H9 (cell line): ENCODE data around the gene MLC1. TPM values are rescaled to one million over a fixed set of nuclear protein-coding genes. Genes with fewer than 3 reads are reported as not detected.

Source experiments
- DNase-seq: peaks from one replicate; pipeline ENCODE4 v3.0.0-alpha.2; 2017
- H2AFZ ChIP-seq: one replicate; pipeline ENCODE4 v1.6.1; 2013; ENCODE audit warnings: mild to moderate bottlenecking, low read length, control low read depth, moderate library complexity
- H2AK5ac ChIP-seq: 2 replicates; pipeline ENCODE4 v1.6.1; 2013; ENCODE audit warnings: low read length, control low read depth, mixed read lengths; ENCODE audit not compliant: insufficient read length
- H2BK120ac ChIP-seq: one replicate; pipeline ENCODE4 v1.6.1; 2013; ENCODE audit warnings: low read depth, mild to moderate bottlenecking, low read length, control low read depth, inconsistent platforms; ENCODE audit not compliant: poor library complexity, severe bottlenecking
- H2BK12ac ChIP-seq: 2 replicates; pipeline ENCODE4 v1.6.1; 2013; ENCODE audit warnings: low read length, control low read depth, mixed read lengths, low read depth; ENCODE audit not compliant: insufficient read length
- H2BK15ac ChIP-seq: 2 replicates; pipeline ENCODE4 v1.6.1; 2013; ENCODE audit warnings: low read depth, low read length, control low read depth
- H2BK20ac ChIP-seq: one replicate; pipeline ENCODE4 v1.6.1; 2013; ENCODE audit warnings: low read depth, mild to moderate bottlenecking, low read length, control low read depth, inconsistent platforms; ENCODE audit not compliant: poor library complexity, severe bottlenecking
- H2BK5ac ChIP-seq: 2 replicates; pipeline ENCODE4 v1.6.1; 2013; ENCODE audit warnings: low read length, control low read depth, mixed read lengths; ENCODE audit not compliant: insufficient read length
- H3K14ac ChIP-seq: 2 replicates; pipeline ENCODE4 v1.6.1; 2013; ENCODE audit warnings: low read length, control low read depth; ENCODE audit not compliant: insufficient read depth
- H3K18ac ChIP-seq: 2 replicates; pipeline ENCODE4 v1.6.1; 2013; ENCODE audit warnings: low read depth, mild to moderate bottlenecking, mixed read lengths, low read length, control low read depth; ENCODE audit not compliant: insufficient read length
- H3K23ac ChIP-seq: 2 replicates; pipeline ENCODE4 v1.6.1; 2013; ENCODE audit warnings: low read length, control low read depth, mixed read lengths, low read depth; ENCODE audit not compliant: insufficient read length
- H3K23me2 ChIP-seq: 2 replicates; pipeline ENCODE4 v1.6.1; 2013; ENCODE audit warnings: low read depth, mild to moderate bottlenecking, mixed read lengths, low read length, control low read depth; ENCODE audit not compliant: insufficient read length, poor library complexity, severe bottlenecking
- H3K27ac ChIP-seq: 2 replicates; pipeline ENCODE4 v1.5.1; 2013; ENCODE audit warnings: low read length, control low read depth, mixed read lengths, low read depth; ENCODE audit not compliant: insufficient read length
- H3K27me3 ChIP-seq: 2 replicates; pipeline ENCODE4 v1.6.1; 2013; ENCODE audit warnings: low read length, control low read depth, inconsistent platforms; ENCODE audit not compliant: insufficient read depth
- H3K4ac ChIP-seq: 2 replicates; pipeline ENCODE4 v1.6.1; 2013; ENCODE audit warnings: low read depth, mild to moderate bottlenecking, control low read depth, inconsistent platforms, low read length, moderate library complexity
- H3K4me1 ChIP-seq: 2 replicates; pipeline ENCODE4 v1.6.1; 2013; ENCODE audit warnings: low read length, control low read depth, inconsistent platforms; ENCODE audit not compliant: insufficient read depth
- H3K4me2 ChIP-seq: 2 replicates; pipeline ENCODE4 v1.6.1; 2013; ENCODE audit warnings: low read length, control low read depth, mixed read lengths; ENCODE audit not compliant: insufficient read length, insufficient read depth
- H3K56ac ChIP-seq: 2 replicates; pipeline ENCODE4 v1.6.1; 2013; ENCODE audit warnings: low read depth, mild to moderate bottlenecking, mixed read lengths, low read length, control low read depth; ENCODE audit not compliant: insufficient read length
- H3K79me1 ChIP-seq: 2 replicates; pipeline ENCODE4 v1.6.1; 2013; ENCODE audit warnings: low read depth, mild to moderate bottlenecking, moderate library complexity, low read length, control low read depth, inconsistent platforms; ENCODE audit not compliant: insufficient read depth, poor library complexity, severe bottlenecking
- H3K79me2 ChIP-seq: 2 replicates; pipeline ENCODE4 v1.6.1; 2013; ENCODE audit warnings: low read length, control low read depth, inconsistent platforms; ENCODE audit not compliant: insufficient read depth
- H3K9ac ChIP-seq: 2 replicates; pipeline ENCODE4 v1.6.1; 2013; ENCODE audit warnings: low read length, control low read depth, mixed read lengths; ENCODE audit not compliant: insufficient read length; ENCODE audit errors: extremely low read depth
- H3K9me3 ChIP-seq: one replicate; pipeline ENCODE4 v1.6.1; 2013; ENCODE audit warnings: low read depth, low read length, inconsistent platforms; ENCODE audit not compliant: control insufficient read depth
- H3T11ph ChIP-seq: one replicate; pipeline ENCODE4 v1.6.1; 2013; ENCODE audit warnings: mild to moderate bottlenecking, low read length, control low read depth, inconsistent platforms
- H4K20me1 ChIP-seq: one replicate; pipeline ENCODE4 v1.6.1; 2013; ENCODE audit not compliant: control insufficient read depth, insufficient read length, insufficient read depth
- H4K5ac ChIP-seq: 2 replicates; pipeline ENCODE4 v1.6.1; 2013; ENCODE audit warnings: low read depth, mild to moderate bottlenecking, mixed read lengths, low read length, control low read depth; ENCODE audit not compliant: insufficient read length
- H4K8ac ChIP-seq: replicated peaks from 2 replicates; pipeline ENCODE4 v1.6.1; 2013; ENCODE audit warnings: low read length, control low read depth, mixed read lengths, low read depth; ENCODE audit not compliant: insufficient read length
- H4K91ac ChIP-seq: 2 replicates; pipeline ENCODE4 v1.6.1; 2013; ENCODE audit warnings: low read depth, mild to moderate bottlenecking, moderate library complexity, mixed read lengths, low read length, control low read depth; ENCODE audit not compliant: insufficient read length
- H3K27ac Mint-ChIP-seq, 3 experiments: 2 replicates in 2 of 3; 3 replicates in 1 of 3; pipeline ENCODE4 v1.8.0; 2020 to 2021; ENCODE audit warnings: mixed read lengths in 3 of 3, mild to moderate bottlenecking in 1 of 3, moderate library complexity in 1 of 3
- H3K27me3 Mint-ChIP-seq: 2 replicates; pipeline ENCODE4 v1.8.0; 2021; ENCODE audit warnings: low read depth, mild to moderate bottlenecking, moderate library complexity, mixed read lengths
- H3K36me3 Mint-ChIP-seq, 3 experiments: 2 replicates in 2 of 3; 3 replicates in 1 of 3; pipeline ENCODE4 v1.8.0; 2020 to 2021; ENCODE audit warnings: low read depth in 3 of 3, mixed read lengths in 3 of 3; ENCODE audit not compliant: insufficient read depth in 1 of 3
- H3K4me1 Mint-ChIP-seq, 2 experiments: 2 replicates each; pipeline ENCODE4 v1.8.0; 2020; ENCODE audit warnings: mixed read lengths in 2 of 2
- H3K4me3 Mint-ChIP-seq, 2 experiments: 2 replicates in 1 of 2; 3 replicates in 1 of 2; pipeline ENCODE4 v1.8.0; 2020 to 2021; ENCODE audit warnings: mild to moderate bottlenecking in 2 of 2, mixed read lengths in 2 of 2, moderate library complexity in 1 of 2
- H3K9me3 Mint-ChIP-seq, 2 experiments: 2 replicates in 1 of 2; 3 replicates in 1 of 2; pipeline ENCODE4 v1.8.0; 2020; ENCODE audit warnings: mild to moderate bottlenecking in 2 of 2, mixed read lengths in 2 of 2, moderate library complexity in 1 of 2
- CTCF ChIP-seq: fragments of 200-600 bp; sonication (generic); conservative IDR thresholded peaks from 3 replicates; pipeline ENCODE4 v1.8.0; 2021; ENCODE audit warnings: antibody characterized with exemption, mild to moderate bottlenecking
- WGBS: extraction: QIAGEN DNeasy Blood & Tissue Kit; methylation state at CpG from one replicate; pipeline ENCODE4 v1.1.7; 2013; ENCODE audit warnings: missing lambda C conversion rate, low lambda C conversion rate, mixed read lengths; ENCODE audit not compliant: insufficient read length; ENCODE audit errors: extremely low coverage; 5-methylcytosine and 5-hydroxymethylcytosine counted together
- total RNA-seq: library from RNA; stranded (reverse); gene quantifications from 2 replicates; pipeline ENCODE4 v1.2.1, GENCODE V29; 2021

MLC1 gene
- total RNA-seq, 1 experiment from 2014 or later = not detected

GRCh38 chr22:50072714-50073538 is 12.3 kb downstream of the MLC1 start:
- no peak for DNase-seq
- Histone ChIP-seq H2BK5ac (no peak overlapping the region), H3K79me2 (no peaks in the 10 kb centered on the region), H3K9ac (no peak overlapping the region), H3K9me3 (no peaks in the 10 kb centered on the region), H3K14ac (no peak overlapping the region), H2BK12ac (no peak overlapping the region), H3K56ac (no peak overlapping the region), H2BK20ac (no peak overlapping the region), H2BK120ac (no peak overlapping the region), H4K8ac (no peak overlapping the region), H4K20me1 (no peaks in the 10 kb centered on the region), H4K91ac (no peak overlapping the region), H3K4me1 (no peaks in the 10 kb centered on the region), H2AFZ (no peak overlapping the region), H3T11ph (no peak overlapping the region), H3K18ac (no peak overlapping the region), H2BK15ac (no peak overlapping the region), H3K4me2 (no peak overlapping the region), H3K79me1 (no peaks in the 10 kb centered on the region), H4K5ac (no peak overlapping the region), H3K23ac (no peak overlapping the region), H2AK5ac (no peak overlapping the region), H3K27ac (no peak overlapping the region), H3K4ac (no peak overlapping the region), H3K23me2 (no peaks in the 10 kb centered on the region), H3K27me3 (no peaks in the 10 kb centered on the region)
- H3K36me3 Mint-ChIP-seq = no peaks in the 10 kb centered on the region
- H3K4me3 Mint-ChIP-seq = no peak overlapping the region
- WGBS = no CpG with 5 or more reads among the region's 28 CpGs
- no peak for TF ChIP-seq CTCF
- no peak overlapping the region for H3K27ac Mint-ChIP-seq
- H3K9me3 Mint-ChIP-seq = no peaks in the 10 kb centered on the region
- H3K27me3 Mint-ChIP-seq = peaks cover 1% of the 10 kb centered on the region; the same call in 1 of the 2 replicates
- 0 out of 4 replicates have a peak, but pooled peaks cover 0 to 8% of the 10 kb centered on the region in 2 experiments for H3K4me1 Mint-ChIP-seq
